Stromal cell of bone marrow (primary cell): ENCODE data around the gene HAUS7.

Experiments
- DNase-seq: peaks from one replicate; pipeline ENCODE4 v3.0.0-alpha.2; 2012; ENCODE audit warnings: low read depth

HAUS7 gene

GRCh38 chrX:153476666-153477363 is 6.4 kb upstream of the HAUS7 start:
- no peak for DNase-seq

- DNase-seq = no peak
These were observed 5.4 kb upstream of the HAUS7 start for GRCh38 chrX:153475751-153476281.

- DNase-seq = no peak
These were observed 4.9 kb upstream of the HAUS7 start for GRCh38 chrX:153475271-153475670.

GRCh38 chrX:153474718-153475117 is 4.3 kb upstream of the HAUS7 start:
- DNase-seq = no peak

- no peak for DNase-seq
These were observed 3.9 kb upstream of the HAUS7 start for GRCh38 chrX:153474266-153474665.

- DNase-seq = no peak
These were observed 2.8 kb upstream of the HAUS7 start for GRCh38 chrX:153473126-153473525.

- DNase-seq = no peak
These were observed 1.4 kb upstream of the HAUS7 start for GRCh38 chrX:153471663-153472280.

GRCh38 chrX:153469811-153470410 is 465 bp downstream of the HAUS7 start:
- DNase-seq = no peak

GRCh38 chrX:153468008-153468580 is 2.3 kb downstream of the HAUS7 start:
- DNase-seq = no peak

GRCh38 chrX:153465691-153466380 is 4.5 kb downstream of the HAUS7 start:
- DNase-seq = no peak

GRCh38 chrX:153464116-153464515 is 6.3 kb downstream of the HAUS7 start:
- no peak for DNase-seq

GRCh38 chrX:153463556-153463955 is 6.8 kb downstream of the HAUS7 start:
- DNase-seq = no peak

- no peak for DNase-seq
These were observed 7.3 kb downstream of the HAUS7 start for GRCh38 chrX:153463031-153463430.

GRCh38 chrX:153462291-153462690 is 8.1 kb downstream of the HAUS7 start:
- DNase-seq = no peak

- no peak for DNase-seq
These were observed 9.6 kb downstream of the HAUS7 start for GRCh38 chrX:153460826-153461225.

- no peak for DNase-seq
These were observed 10.4 kb downstream of the HAUS7 start for GRCh38 chrX:153459986-153460385.

GRCh38 chrX:153458476-153458875 is 11.9 kb downstream of the HAUS7 start:
- no peak for DNase-seq

GRCh38 chrX:153457827-153458466 is 12.4 kb downstream of the HAUS7 start:
- DNase-seq = no peak

GRCh38 chrX:153457136-153457825 is 13.1 kb downstream of the HAUS7 start:
- no peak for DNase-seq

GRCh38 chrX:153456704-153457103 is 13.7 kb downstream of the HAUS7 start:
- no peak for DNase-seq

GRCh38 chrX:153456161-153456560 is 14.2 kb downstream of the HAUS7 start:
- DNase-seq = no peak
